Upper lobe of left lung (tissue), 6 donors: ENCODE results near the gene PARN. TPM values are rescaled to one million over a fixed set of nuclear protein-coding genes. Genes with fewer than 3 reads are reported as not detected.
"Not testable (repeated sequence)": the region's sequence is repeated elsewhere in the genome, so short reads cannot be mapped to it uniquely, and the experiment has no call there.

Source experiments
- ATAC-seq, 2 donors: fragments of 200-7000 bp; cut with Tn5 transposase; one replicate each; pipeline ENCODE4 v1.9.1; 2022; ENCODE audit warnings: mild to moderate bottlenecking in 2 of 2, moderate library complexity in 2 of 2; ENCODE audit not compliant: low FRiP score in 2 of 2
- DNase-seq, 2 donors: peaks; one replicate each; pipeline ENCODE4 v3.0.0-alpha.2; 2019 to 2020
- H3K27ac ChIP-seq, 4 donors: fragments of 200-600 bp; sonication (generic); one replicate each; pipeline ENCODE4 v1.5.1; 2016 to 2019
- H3K27me3 ChIP-seq, 4 donors: fragments of 200-600 bp; sonication (generic); one replicate each; pipeline ENCODE4 v1.5.1; 2017 to 2019
- H3K36me3 ChIP-seq, 4 donors: fragments of 200-600 bp; sonication (generic); one replicate each; pipeline ENCODE4 v1.5.1; 2016 to 2019
- H3K4me1 ChIP-seq, 4 donors: fragments of 200-600 bp; sonication (generic); one replicate each; pipeline ENCODE4 v1.5.1; 2018 to 2019
- H3K4me3 ChIP-seq, 4 donors: fragments of 200-600 bp; sonication (generic); one replicate each; pipeline ENCODE4 v1.5.1; 2017 to 2019; ENCODE audit warnings: mild to moderate bottlenecking in 2 of 4, moderate library complexity in 1 of 4
- H3K9me3 ChIP-seq, 4 donors: fragments of 200-600 bp; sonication (generic); one replicate each; pipeline ENCODE4 v1.5.1; 2018 to 2019
- CTCF ChIP-seq, 6 experiments: fragments of 450-650 bp in 4 of 6; fragments of 200-600 bp in 2 of 6; sonication (generic) in 2 of 6; IDR thresholded peaks; one replicate each; pipeline ENCODE4 v1.5.1; 2016 to 2019; ENCODE audit warnings: antibody characterized with exemption in 6 of 6
- EP300 ChIP-seq, 4 donors: sonication (generic); formaldehyde crosslinking; IDR thresholded peaks; one replicate each; pipeline ENCODE4 v1.5.1; 2017; ENCODE audit warnings: antibody characterized with exemption in 4 of 4, control low read depth in 2 of 4
- POLR2A ChIP-seq, 4 donors: fragments of 450-650 bp; IDR thresholded peaks; one replicate each; pipeline ENCODE4 v1.5.1; 2016 to 2017; ENCODE audit warnings: antibody characterized with exemption in 4 of 4, mild to moderate bottlenecking in 2 of 4
- POLR2AphosphoS5 ChIP-seq, 2 donors: sonication (generic); formaldehyde crosslinking; IDR thresholded peaks; one replicate each; pipeline ENCODE4 v1.5.1; 2017; ENCODE audit warnings: antibody characterized with exemption in 2 of 2
- WGBS, 2 donors: methylation state at CpG; one replicate each; pipeline ENCODE4 v1.1.5; 2017 to 2018; 5-methylcytosine and 5-hydroxymethylcytosine counted together
- total RNA-seq, 6 donors: library from RNA; depleted of rRNA in 4 of 6; stranded (reverse); fragments of >200 nt in 4 of 6; gene quantifications; one replicate each; pipeline versions ENCODE4 v1.1.0 to v1.2.1, GENCODE V29; 2016 to 2021
- donor health status: DM: no; HTN: no; CAD: no; lungs with moderate emphysema.
- donor health status: DM: no; HTN: yes; CAD: no; lungs with severe emphysema.

The PARN gene
- total RNA-seq, 6 donors from 2014 or later, result 25.6 to 133 (median 37.3) TPM

- no peak for DNase-seq
- peaks cover 16 to 95% (median 52%) of the 10 kb centered on the region in 4 donors for H3K36me3 ChIP-seq
- 51 to 66% methylated on average over 2 of the region's 2 CpGs for WGBS, 2 donors
- TF ChIP-seq CTCF (IDR thresholded peaks at IDR 0.05) (peak in 4 of 6 experiments; percentile 25 to 44 (median 38)), POLR2A (IDR thresholded peaks at IDR 0.05) (no peak)
- ATAC-seq, result no peak
- H3K27me3 ChIP-seq, result no peaks in the 10 kb centered on the region
- H3K4me3 ChIP-seq, result no peak overlapping the region
- no peak overlapping the region for H3K27ac ChIP-seq
- H3K4me1 ChIP-seq, result no peaks in the 10 kb centered on the region
- H3K9me3 ChIP-seq, result no peaks in the 10 kb centered on the region
Measured at GRCh38 chr16:14600164-14600563, 29.9 kb downstream of the PARN start.

- WGBS, 2 donors, result 65 to 66% methylated on average over 3 of the region's 3 CpGs
- ATAC-seq (no peak), DNase-seq (no peak)
- H3K27me3 ChIP-seq, result no peaks in the 10 kb centered on the region
- peaks cover 0 to 9% (median 0%) of the 10 kb centered on the region in 4 donors for H3K4me1 ChIP-seq
- H3K27ac ChIP-seq, result no peak overlapping the region
- H3K9me3 ChIP-seq, result no peaks in the 10 kb centered on the region
- peaks cover 24 to 88% (median 42%) of the 10 kb centered on the region in 4 donors for H3K36me3 ChIP-seq
- no peak overlapping the region for H3K4me3 ChIP-seq
- no peak for TF ChIP-seq POLR2AphosphoS5 (IDR thresholded peaks at IDR 0.05)
- no peak for TF ChIP-seq POLR2A (IDR thresholded peaks at IDR 0.05)
- no peak for TF ChIP-seq EP300 (IDR thresholded peaks at IDR 0.05)
- TF ChIP-seq CTCF (IDR thresholded peaks at IDR 0.05), result no peak
Measured at GRCh38 chr16:14586637-14587305, 43.3 kb downstream of the PARN start.

- Histone ChIP-seq H3K4me3 (no peak overlapping the region), H3K9me3 (no peaks in the 10 kb centered on the region), H3K4me1 (peaks cover 0 to 9% (median 0%) of the 10 kb centered on the region in 4 donors), H3K36me3 (peaks cover 28 to 88% (median 42%) of the 10 kb centered on the region in 4 donors), H3K27me3 (no peaks in the 10 kb centered on the region), H3K27ac (no peak overlapping the region)
- ATAC-seq, result no peak
- 73 to 93% methylated on average over 3 of the region's 3 CpGs for WGBS, 2 donors
- no peak for DNase-seq
- TF ChIP-seq POLR2A (IDR thresholded peaks at IDR 0.05), result no peak
- TF ChIP-seq CTCF (IDR thresholded peaks at IDR 0.05), result no peak
- TF ChIP-seq POLR2AphosphoS5 (IDR thresholded peaks at IDR 0.05), result no peak
- no peak for TF ChIP-seq EP300 (IDR thresholded peaks at IDR 0.05)
Measured at GRCh38 chr16:14585287-14585686, 44.8 kb downstream of the PARN start.

- H3K4me3 ChIP-seq, H3K9me3 ChIP-seq, ATAC-seq, H3K27me3 ChIP-seq: not testable (repeated sequence)
- DNase-seq, result peak in 1 of 2 donors; percentile 37
- peaks cover 0 to 11% (median 0%) of the 10 kb centered on the region in 4 donors for H3K4me1 ChIP-seq
- H3K27ac ChIP-seq, result peak overlapping the region in 1 of 4 donors; percentile 5
- 76 to 92% methylated on average over 3 of the region's 3 CpGs for WGBS, 2 donors
- H3K36me3 ChIP-seq, result peaks cover 20 to 97% (median 54%) of the 10 kb centered on the region in 4 donors
Measured at GRCh38 chr16:14580926-14581325, 49.1 kb downstream of the PARN start.

GRCh38 chr16:14579266-14579665 is 50.8 kb downstream of the PARN start:
- TF ChIP-seq POLR2A (IDR thresholded peaks at IDR 0.05), result no peak
- peak in 1 of 4 donors; percentile 33 for TF ChIP-seq EP300 (IDR thresholded peaks at IDR 0.05)
- TF ChIP-seq CTCF (IDR thresholded peaks at IDR 0.05), result no peak
- no peak for TF ChIP-seq POLR2AphosphoS5 (IDR thresholded peaks at IDR 0.05)
- ATAC-seq (peak in 1 of 2 donors; percentile 70), DNase-seq (peak in 1 of 2 donors; percentile 36)
- Histone ChIP-seq H3K4me1 (peaks cover 0 to 11% (median 0%) of the 10 kb centered on the region in 4 donors), H3K4me3 (no peak overlapping the region), H3K27ac (no peak overlapping the region), H3K27me3 (no peaks in the 10 kb centered on the region), H3K9me3 (no peaks in the 10 kb centered on the region), H3K36me3 (peaks cover 20 to 99% (median 65%) of the 10 kb centered on the region in 4 donors)
- 56 to 70% methylated on average over 2 of the region's 2 CpGs for WGBS, 2 donors
